Skin epidermis (tissue), 12 donors: Measurements from ENCODE around the gene CHD1L.
"Not testable (repeated sequence)": the region's sequence is repeated elsewhere in the genome, so short reads cannot be mapped to it uniquely, and the experiment has no call there.

ENCODE experiments used
- H3K27ac ChIP-seq, 21 experiments: fragments of 200-600 bp; sonication (generic) in 11 of 21; one replicate each; pipeline ENCODE4 v1.5.0; 2020; ENCODE audit warnings: mild to moderate bottlenecking in 3 of 21, inconsistent platforms in 2 of 21, moderate library complexity in 2 of 21
- H3K4me3 ChIP-seq, 7 experiments: fragments of 200-600 bp; sonication (generic) in 2 of 7; one replicate each; pipeline ENCODE4 v1.5.0; 2020; ENCODE audit warnings: inconsistent platforms in 2 of 7, mild to moderate bottlenecking in 2 of 7, moderate library complexity in 1 of 7

The CHD1L gene

GRCh38 chr1:147252540-147252939 lies 10.1 kb downstream of the CHD1L start:
- Histone ChIP-seq H3K4me3 (no peak overlapping the region), H3K27ac (no peak overlapping the region)

GRCh38 chr1:147260956-147261355 lies 18.5 kb downstream of the CHD1L start:
- H3K27ac ChIP-seq: no peak overlapping the region
- H3K4me3 ChIP-seq: no peak overlapping the region

GRCh38 chr1:147264158-147264768 lies 21.8 kb downstream of the CHD1L start:
- H3K4me3 ChIP-seq: no peak overlapping the region
- no peak overlapping the region for H3K27ac ChIP-seq

GRCh38 chr1:147266381-147266780 lies 23.9 kb downstream of the CHD1L start:
- H3K4me3 ChIP-seq: no peak overlapping the region
- H3K27ac ChIP-seq: no peak overlapping the region

GRCh38 chr1:147267711-147268110 lies 25.2 kb downstream of the CHD1L start:
- Histone ChIP-seq H3K4me3 (no peak overlapping the region), H3K27ac (no peak overlapping the region)

GRCh38 chr1:147270721-147271120 lies 28.2 kb downstream of the CHD1L start:
- no peak overlapping the region for H3K27ac ChIP-seq
- H3K4me3 ChIP-seq: no peak overlapping the region

GRCh38 chr1:147272042-147272441 lies 29.6 kb downstream of the CHD1L start:
- H3K4me3 ChIP-seq: no peak overlapping the region
- peak overlapping the region in 3 of 21 experiments; percentile 4 to 67 (median 38) for H3K27ac ChIP-seq

GRCh38 chr1:147273409-147274336 lies 31.2 kb downstream of the CHD1L start:
- Histone ChIP-seq H3K27ac (peak overlapping the region in 12 of 21 experiments; percentile 1 to 67 (median 22)), H3K4me3 (no peak overlapping the region)

GRCh38 chr1:147281950-147282349 lies 39.5 kb downstream of the CHD1L start:
- Histone ChIP-seq H3K4me3 (no peak overlapping the region), H3K27ac (no peak overlapping the region)

GRCh38 chr1:147283011-147283410 lies 40.5 kb downstream of the CHD1L start:
- Histone ChIP-seq H3K27ac (no peak overlapping the region), H3K4me3 (no peak overlapping the region)

- H3K27ac ChIP-seq: no peak overlapping the region
- no peak overlapping the region for H3K4me3 ChIP-seq
Observed at GRCh38 chr1:147287133-147287865, 44.8 kb downstream of the CHD1L start.

GRCh38 chr1:147292012-147292411 lies 49.5 kb downstream of the CHD1L start:
- no peak overlapping the region for H3K4me3 ChIP-seq
- peak overlapping the region in 4 of 21 experiments; percentile 3 to 49 (median 9) for H3K27ac ChIP-seq

- H3K27ac ChIP-seq: peak overlapping the region in 4 of 21 experiments; percentile 3 to 49 (median 9)
- H3K4me3 ChIP-seq: no peak overlapping the region
Observed at GRCh38 chr1:147292631-147293251, 50.3 kb downstream of the CHD1L start.

GRCh38 chr1:147297438-147297837 lies 55.0 kb downstream of the CHD1L start:
- Histone ChIP-seq H3K4me3 (no peak overlapping the region), H3K27ac (no peak overlapping the region)

GRCh38 chr1:147305803-147306202 lies 63.3 kb downstream of the CHD1L start:
- not testable (repeated sequence) for H3K4me3 ChIP-seq

GRCh38 chr1:147316968-147317367 lies 74.5 kb downstream of the CHD1L start:
- no peak overlapping the region for H3K4me3 ChIP-seq
- no peak overlapping the region for H3K27ac ChIP-seq

More at GRCh38 chr1:147305803-147306202, 63.3 kb downstream of the CHD1L start:
- H3K27ac ChIP-seq: not testable (repeated sequence)

- H3K4me3 ChIP-seq: peak overlapping the region in 2 of 7 experiments; percentile 3 to 17
- H3K27ac ChIP-seq: not testable (repeated sequence)
Observed at GRCh38 chr1:147326933-147327687, 84.6 kb downstream of the CHD1L start.

GRCh38 chr1:147334292-147334691 lies 91.8 kb downstream of the CHD1L start:
- H3K4me3 ChIP-seq: no peak overlapping the region
- H3K27ac ChIP-seq: no peak overlapping the region

GRCh38 chr1:147336291-147336690 lies 93.8 kb downstream of the CHD1L start:
- no peak overlapping the region for H3K4me3 ChIP-seq
- no peak overlapping the region for H3K27ac ChIP-seq
